Stimulated activated CD4-positive, alpha-beta T cell treated with anti-CD3 and anti-CD28 coated beads, Interleukin-12 subunit alpha, Interleukin-12 subunit beta, amount 100 ng/mL, for 4 hours (primary cell): ENCODE results near the gene CFAP58.

Source experiments
- DNase-seq: peaks from one replicate; pipeline ENCODE4 v3.0.0-alpha.2; 2020

CFAP58 gene

GRCh38 chr10:104498347-104499081 lies 144.9 kb downstream of the CFAP58 start:
- no peak for DNase-seq

- DNase-seq, result no peak
These were observed 147.8 kb downstream of the CFAP58 start for GRCh38 chr10:104501449-104501848.

GRCh38 chr10:104501864-104502579 lies 148.4 kb downstream of the CFAP58 start:
- no peak for DNase-seq

GRCh38 chr10:104502907-104503306 lies 149.3 kb downstream of the CFAP58 start:
- no peak for DNase-seq
